HL-60 (cell line): Measurements from ENCODE around the gene MSANTD3.

Experiments
- DNase-seq, 2 experiments: peaks; one replicate each; pipeline ENCODE4 v3.0.0-alpha.2; 2010 to 2020; ENCODE audit warnings: low read depth in 1 of 2, low spot score in 1 of 2
- H3K27ac ChIP-seq: fragments of 250-450 bp; sonication (Bioruptor Pico); replicated peaks from 2 replicates; pipeline ENCODE4 v1.5.1; 2020; ENCODE audit warnings: mild to moderate bottlenecking, moderate library complexity
- H3K27me3 ChIP-seq: fragments of 250-450 bp; sonication (Bioruptor Pico); 2 replicates; pipeline ENCODE4 v1.5.1; 2021; ENCODE audit warnings: mild to moderate bottlenecking, moderate library complexity; ENCODE audit not compliant: insufficient read depth, poor library complexity, severe bottlenecking
- H3K4me3 ChIP-seq: replicated peaks from 2 replicates; pipeline ENCODE4 v1.5.1; 2011; ENCODE audit warnings: mild to moderate bottlenecking, control low read depth, low read length; ENCODE audit not compliant: insufficient read depth
- CTCF ChIP-seq: IDR thresholded peaks from one replicate; pipeline ENCODE4 v1.5.1; 2011; ENCODE audit warnings: low read length, control low read depth, inconsistent platforms; ENCODE audit not compliant: insufficient read depth
- GABPA ChIP-seq: IDR thresholded peaks from 2 replicates; pipeline ENCODE4 v1.6.1; 2012; ENCODE audit warnings: low read depth
- POLR2AphosphoS5 ChIP-seq: IDR thresholded peaks from 2 replicates; pipeline ENCODE4 v1.6.1; 2012; ENCODE audit warnings: low read depth
- REST ChIP-seq: IDR thresholded peaks from 2 replicates; pipeline ENCODE4 v1.6.1; 2012; ENCODE audit warnings: low read depth; ENCODE audit not compliant: insufficient replicate concordance
- SPI1 ChIP-seq: IDR thresholded peaks from 2 replicates; pipeline ENCODE4 v1.6.1; 2012; ENCODE audit warnings: low read depth, mild to moderate bottlenecking, borderline replicate concordance

The MSANTD3 gene

DNA sequence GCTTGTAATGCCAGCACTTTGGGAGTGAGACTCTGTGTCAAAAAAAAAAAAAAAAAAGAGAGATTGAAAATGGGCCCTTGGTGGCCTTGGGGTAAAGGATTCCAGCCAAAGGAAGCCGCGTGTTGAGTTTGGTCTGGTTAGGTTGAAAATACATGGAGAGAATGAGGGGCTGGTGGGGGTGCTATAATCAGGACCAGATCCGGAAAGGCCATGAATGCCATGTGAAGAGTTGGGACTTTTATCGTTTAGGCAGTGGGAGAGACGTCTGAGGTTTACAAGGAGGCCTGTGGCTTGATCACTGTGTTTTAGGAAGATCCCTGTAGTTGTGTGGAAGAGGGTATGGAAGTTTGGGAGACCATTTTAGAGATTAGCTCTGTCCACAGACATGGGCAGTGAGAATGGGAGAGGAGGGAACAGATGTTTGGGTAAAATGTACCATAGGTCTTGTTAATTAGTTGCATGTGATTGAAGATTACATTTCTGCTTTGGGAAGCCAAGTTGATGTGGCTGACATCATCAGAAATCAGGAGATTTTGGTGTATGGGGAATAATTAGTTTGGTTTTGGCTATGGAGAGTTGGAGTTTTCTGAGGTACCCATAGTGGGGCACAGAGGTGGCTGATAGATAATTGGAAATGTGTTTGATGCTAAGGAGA lies 3.5 kb downstream of the MSANTD3 start:
- Histone ChIP-seq H3K27me3 (no peaks in the 10 kb centered on the region), H3K27ac (no peak overlapping the region), H3K4me3 (no peak overlapping the region)
- DNase-seq, result no peak
- TF ChIP-seq POLR2AphosphoS5, result no peak
- no peak for TF ChIP-seq REST
- TF ChIP-seq SPI1, result no peak
- TF ChIP-seq CTCF, result no peak
- no peak for TF ChIP-seq GABPA

DNA sequence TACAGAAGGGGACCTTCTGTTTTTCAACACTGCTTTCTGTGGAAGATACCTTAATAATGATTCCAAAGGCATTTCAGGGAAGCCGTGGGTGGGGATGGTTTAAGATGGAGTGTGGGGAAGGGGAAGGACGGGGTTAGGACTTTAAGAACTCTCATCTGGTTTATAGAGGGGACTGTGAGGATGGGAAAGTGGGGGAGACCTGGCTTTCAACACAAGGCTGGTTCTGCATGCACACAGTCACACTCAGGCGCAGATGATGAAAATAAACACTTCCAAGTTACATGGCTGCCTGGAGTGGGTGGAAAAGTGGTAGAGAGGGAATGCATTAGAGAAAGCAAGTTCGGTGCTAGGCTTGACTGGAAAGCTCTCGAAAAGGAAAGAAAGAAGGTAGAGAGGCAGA lies 4.9 kb downstream of the MSANTD3 start:
- TF ChIP-seq GABPA (no peak), POLR2AphosphoS5 (no peak), CTCF (no peak), REST (no peak), SPI1 (no peak)
- no peak overlapping the region for H3K4me3 ChIP-seq
- no peak overlapping the region for H3K27ac ChIP-seq
- no peak for DNase-seq
- H3K27me3 ChIP-seq, result no peaks in the 10 kb centered on the region

- Histone ChIP-seq H3K27ac (no peak overlapping the region), H3K27me3 (no peaks in the 10 kb centered on the region), H3K4me3 (no peak overlapping the region)
- TF ChIP-seq POLR2AphosphoS5, result no peak
- no peak for TF ChIP-seq REST
- no peak for TF ChIP-seq GABPA
- TF ChIP-seq CTCF, result no peak
- no peak for TF ChIP-seq SPI1
- no peak for DNase-seq
Observed at GRCh38 chr9:100432736-100433135, 5.8 kb downstream of the MSANTD3 start.
